DMS79 treated with DMSO at 0.1 percent for 48 hours (cell line): Measurements from ENCODE around the gene RNF175.

ENCODE experiments used
- DNase-seq: peaks from one replicate; lab custom pipeline; 2025; lab: John Stamatoyannopoulos, UW

Gene RNF175

DNA sequence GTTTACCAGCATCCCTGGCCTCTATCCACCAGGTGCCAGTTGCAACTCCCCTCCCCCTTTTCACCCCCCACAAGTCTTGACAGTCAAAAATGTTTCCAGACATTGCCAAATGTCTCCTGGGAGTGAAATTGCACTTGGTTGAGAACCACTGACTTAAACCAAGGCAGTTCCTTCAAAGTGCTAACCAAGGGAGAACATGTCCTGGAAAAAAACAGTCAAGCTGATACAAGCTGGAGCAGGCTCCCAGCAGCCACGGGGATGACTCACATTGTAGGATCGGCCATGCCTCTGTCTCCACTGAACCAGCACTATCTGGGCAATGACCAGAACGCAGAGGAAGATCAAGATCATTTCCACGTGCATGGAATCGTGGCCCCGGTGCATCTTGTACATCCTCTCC, 11.4 kb downstream of the RNF175 start:
- no peak for DNase-seq

DNA sequence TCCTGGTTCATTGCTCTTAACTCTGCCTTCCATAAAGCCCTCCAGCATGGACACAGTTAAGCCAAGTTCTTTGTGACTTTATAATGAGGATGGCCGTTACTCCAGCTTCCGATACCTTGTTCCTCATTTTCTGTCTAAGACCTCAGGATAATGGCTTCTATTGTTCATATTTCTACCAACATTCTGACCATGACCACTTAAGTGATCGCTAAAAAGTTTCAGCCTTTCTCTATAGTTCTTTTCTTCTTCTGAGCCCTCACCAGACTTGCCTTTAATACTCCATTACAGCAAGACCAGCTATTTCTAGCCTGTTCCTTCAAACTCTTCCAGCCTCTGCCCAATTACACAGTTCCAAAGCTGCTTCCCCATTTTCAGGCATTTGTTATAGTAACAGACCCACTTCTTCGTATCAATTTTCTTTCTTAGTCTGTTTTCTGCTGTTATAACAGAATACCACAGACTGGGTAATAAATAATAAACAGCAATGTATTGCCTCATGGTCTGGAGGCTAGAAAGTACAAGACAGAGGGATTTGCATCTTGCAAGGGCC, 12.3 kb downstream of the RNF175 start:
- DNase-seq, result no peak

DNA sequence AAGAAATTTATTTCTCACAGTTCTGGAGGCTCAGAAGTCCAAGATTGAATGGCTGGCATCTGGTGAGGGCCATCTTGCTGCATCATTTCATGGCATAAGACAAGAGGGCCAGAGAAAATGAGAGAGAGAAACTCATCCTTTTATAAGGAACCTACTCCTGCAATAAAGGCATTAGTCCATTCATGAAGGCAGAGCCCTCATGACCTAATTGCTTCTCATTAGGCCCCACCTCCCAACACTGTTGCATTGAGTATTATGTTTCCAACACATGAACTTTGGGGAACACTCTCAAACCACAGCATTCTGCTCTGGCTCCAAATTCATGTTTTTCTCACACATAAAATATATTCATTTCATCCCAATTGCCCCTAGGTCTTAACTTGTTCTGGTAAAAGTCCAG, 14.2 kb downstream of the RNF175 start:
- no peak for DNase-seq

DNA sequence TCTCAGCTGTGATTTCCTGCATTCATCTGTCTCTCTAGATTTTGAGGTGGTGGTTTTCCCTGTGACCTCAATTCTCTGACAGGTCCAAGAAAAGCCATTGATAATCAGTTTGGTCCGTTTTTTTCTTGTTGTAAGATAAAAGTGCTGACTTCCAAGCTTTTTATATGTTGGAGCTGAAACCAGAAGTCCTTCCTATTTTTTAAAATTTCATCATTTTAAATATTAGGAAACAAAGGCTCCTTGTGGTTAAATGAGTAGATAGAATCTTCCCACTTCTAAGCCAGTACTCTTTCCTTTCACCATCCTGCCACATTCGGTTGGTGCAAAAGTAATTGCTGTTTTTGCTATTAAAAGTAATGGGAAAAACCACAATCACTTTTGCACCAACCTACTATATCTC, 18.3 kb downstream of the RNF175 start:
- no peak for DNase-seq

DNA sequence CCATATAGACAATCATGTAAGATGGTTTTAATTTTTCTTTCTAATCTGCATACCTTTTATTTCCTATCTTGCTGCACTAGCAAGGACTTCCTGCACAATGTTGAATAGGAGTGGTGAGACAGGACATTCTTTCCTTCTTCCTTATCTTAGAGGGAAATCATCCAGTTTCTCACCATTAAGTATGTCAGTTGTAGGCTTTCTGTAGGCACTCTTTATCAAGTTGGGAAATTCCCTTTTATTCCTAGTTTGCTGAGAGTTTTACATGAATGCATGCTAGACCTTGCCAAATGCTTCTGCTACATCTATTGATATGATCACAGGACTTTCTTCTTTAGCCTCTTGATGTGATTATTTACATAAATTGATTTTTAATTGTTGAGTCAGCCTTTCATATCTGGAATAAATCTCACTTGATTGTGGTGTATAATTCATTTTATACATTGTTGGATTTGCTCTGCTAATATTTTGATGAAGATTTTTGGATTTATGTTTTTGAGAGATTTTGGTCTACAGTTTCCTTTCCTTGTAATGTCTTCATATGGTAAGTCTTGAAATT, 23.8 kb downstream of the RNF175 start:
- DNase-seq, result no peak

DNA sequence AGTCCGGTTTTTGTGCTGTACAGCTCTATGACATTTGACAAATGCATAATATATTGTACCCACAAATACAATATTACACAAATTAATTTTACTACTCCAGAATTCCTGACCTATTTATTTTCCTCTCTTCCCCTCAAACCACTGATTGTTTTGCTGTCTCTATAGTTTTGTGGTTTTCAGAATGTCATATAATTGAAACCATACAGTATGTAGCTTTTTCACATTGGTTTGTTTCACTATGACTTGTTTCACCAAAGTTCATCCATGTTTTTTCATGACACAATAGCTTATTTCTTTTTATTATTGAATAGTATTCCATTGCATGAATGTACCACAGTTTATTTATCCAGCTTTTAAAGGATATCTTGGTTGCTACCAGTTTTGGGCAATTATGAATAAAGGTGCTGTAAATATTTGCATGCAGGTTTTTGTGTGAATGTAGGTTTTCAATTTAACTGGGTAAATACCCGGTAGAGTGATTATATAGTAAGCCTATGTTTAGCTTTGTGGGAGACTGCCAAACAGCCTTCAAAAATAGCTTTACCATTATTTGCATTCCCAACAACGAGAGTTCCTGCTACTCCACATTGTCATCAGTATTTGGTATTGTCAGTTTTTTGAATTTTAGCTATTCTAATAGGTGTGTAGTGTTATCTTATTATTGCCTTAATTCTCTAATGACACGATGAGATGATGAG, 25.9 kb downstream of the RNF175 start:
- DNase-seq, result no peak

DNA sequence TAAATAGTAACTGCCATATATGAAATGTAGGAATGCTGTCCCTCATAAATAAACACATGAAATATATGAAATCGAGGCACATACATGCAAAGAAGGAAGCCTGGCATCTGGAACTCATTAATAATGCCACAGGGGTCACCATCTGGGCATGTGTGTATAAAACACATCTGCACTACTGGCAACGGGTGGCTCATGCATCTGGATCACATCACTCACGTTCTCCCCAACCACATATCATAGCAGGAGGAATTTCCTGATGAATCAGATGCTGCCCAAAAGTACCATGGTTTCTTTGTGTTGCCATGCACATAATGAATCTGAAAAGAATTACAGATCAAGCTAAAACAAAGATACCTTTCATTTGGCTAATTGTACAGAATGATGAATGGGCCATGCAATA, 28.6 kb downstream of the RNF175 start:
- DNase-seq, result no peak

DNA sequence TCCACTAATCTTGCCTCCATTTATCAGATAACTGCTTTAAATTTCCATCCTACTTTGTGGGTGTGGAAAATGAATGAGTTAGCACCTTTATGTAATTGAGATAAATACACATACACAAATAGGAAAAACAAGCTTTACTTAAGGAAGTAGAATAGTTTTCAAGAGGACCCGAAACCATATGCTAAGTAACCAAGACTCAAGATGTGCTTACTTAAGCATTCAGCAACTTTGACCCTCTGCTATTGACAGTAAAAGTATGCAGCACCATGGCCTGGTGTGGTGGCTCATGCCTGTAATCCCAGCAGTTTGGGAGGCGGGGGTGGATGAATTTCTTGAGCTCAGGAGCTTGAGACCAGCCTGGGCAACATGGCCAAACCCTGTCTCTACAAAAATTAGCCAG, 29.9 kb downstream of the RNF175 start:
- no peak for DNase-seq

DNA sequence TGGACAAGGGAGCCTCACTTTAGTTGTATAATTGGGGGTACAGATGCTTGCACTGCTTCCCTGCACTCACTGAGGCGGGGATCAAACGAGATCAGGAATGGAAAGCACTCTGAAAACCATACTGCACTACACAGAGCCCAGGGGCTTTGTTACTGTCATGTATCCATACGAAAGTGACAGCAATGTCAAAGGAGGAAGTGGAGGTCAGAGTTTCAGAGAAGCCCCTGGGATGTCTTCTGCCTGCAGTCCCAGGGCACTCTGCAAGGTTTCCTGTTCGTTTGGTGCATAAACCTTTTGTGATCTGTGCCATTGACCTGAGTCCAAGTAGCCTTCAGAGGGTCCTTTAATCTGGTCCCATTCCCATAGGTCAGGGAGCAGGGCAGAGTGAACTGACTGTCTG, 31.2 kb downstream of the RNF175 start:
- no peak for DNase-seq

DNA sequence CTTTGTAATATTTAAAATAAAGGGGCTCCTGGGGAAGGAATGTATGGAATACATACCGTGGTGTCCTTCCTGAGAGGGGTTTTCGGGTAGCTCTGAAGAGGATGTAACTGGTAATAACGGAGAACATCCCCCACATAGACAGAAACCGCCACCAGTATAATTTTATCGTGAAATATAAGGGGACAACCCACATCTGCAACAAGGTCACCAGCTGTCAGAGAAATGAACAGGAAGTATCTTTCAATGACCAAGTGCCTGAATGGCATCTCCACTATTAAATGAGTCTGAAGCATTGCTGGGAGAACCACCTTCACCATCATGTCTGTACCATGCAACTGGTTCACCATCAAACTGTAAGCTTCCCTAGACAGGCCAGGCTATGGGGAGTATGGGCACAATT, 31.7 kb downstream of the RNF175 start:
- DNase-seq, result no peak

DNA sequence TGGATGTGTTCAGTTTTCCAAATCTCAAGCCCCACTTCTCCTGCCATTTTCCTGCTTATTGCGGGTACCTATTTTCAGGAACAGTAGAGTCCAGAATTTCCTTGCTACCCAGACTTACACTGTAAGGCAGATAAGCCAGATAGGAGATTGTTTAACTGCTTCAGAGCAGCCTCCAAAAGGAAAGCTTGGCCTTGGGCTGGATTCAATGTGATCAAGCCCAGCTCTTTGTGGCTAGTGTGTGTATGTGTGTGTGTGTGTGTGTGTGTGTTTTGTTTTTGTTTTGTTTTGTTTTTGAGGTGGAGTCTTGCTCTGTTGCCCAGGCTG, 34.0 kb downstream of the RNF175 start:
- no peak for DNase-seq

DNA sequence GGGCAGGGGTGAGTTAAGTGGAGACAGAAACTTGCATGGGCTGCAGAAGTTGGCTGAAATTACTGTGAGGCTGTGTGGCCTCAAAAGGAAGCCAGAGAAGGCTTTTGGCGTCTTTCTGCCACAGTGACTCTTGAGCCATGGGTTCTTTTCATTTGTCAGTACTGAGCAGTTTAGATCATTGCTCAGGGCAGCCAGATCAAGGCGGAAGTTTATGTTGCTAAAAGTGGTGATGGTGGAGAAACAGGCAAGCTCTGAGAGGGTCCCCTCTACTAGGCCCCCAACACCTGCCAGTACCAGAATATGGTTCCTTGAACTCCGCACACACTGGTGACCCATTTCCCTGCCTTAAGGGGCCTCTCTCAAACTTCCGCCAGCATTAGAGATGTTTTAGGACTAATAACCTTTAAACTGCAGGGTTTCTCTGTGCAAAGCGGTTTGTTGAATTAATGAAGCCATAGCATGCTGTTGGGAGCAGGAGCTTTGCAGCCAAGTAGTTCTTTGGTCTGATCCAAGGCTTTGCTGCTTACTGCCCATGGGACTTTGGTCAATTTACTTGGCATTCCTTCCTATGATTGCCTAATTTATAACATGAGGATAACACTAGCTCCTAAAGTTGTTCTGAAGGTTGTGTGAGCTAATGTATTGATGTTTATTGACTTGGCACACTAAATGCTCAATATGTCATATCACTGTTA, 34.5 kb downstream of the RNF175 start:
- DNase-seq, result no peak

DNA sequence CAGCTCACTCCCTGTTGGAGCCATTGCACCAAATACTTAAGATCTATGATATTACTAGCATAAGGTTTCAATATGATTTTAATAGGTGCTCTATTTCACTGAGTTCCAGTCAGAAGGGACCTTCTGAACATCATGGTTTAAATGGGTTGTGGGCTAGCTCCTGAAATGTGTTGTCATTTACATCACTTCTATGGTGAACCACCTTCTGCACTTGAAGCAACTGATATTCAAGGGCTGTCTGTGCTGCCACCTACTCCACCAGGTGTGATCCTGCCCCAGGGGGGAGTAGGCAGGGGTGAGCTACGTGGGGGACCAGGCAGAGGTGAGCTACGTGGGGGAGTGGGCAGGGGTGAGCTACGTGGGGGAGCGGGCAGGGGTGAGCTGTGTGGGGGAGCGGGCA, 35.2 kb downstream of the RNF175 start:
- no peak for DNase-seq

DNA sequence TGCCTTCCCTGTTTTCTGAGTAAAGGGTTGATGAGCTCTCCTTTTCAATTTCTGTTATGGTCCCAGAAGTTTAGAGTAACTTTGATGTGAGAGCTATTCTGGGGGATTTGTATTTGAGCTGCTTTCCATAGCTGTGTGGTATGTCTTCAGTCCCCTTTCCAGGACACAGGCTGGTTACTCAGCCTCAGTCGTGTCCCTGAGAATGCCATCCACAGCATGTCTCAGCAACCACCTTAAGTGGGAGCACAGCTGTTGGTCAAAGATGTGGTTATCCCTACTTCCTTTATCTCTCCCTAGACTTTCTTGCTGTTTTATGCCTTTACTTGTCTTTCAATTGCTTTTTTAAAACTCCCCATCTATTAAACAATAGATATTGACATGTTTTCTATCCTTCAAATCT, 37.8 kb downstream of the RNF175 start:
- no peak for DNase-seq

DNA sequence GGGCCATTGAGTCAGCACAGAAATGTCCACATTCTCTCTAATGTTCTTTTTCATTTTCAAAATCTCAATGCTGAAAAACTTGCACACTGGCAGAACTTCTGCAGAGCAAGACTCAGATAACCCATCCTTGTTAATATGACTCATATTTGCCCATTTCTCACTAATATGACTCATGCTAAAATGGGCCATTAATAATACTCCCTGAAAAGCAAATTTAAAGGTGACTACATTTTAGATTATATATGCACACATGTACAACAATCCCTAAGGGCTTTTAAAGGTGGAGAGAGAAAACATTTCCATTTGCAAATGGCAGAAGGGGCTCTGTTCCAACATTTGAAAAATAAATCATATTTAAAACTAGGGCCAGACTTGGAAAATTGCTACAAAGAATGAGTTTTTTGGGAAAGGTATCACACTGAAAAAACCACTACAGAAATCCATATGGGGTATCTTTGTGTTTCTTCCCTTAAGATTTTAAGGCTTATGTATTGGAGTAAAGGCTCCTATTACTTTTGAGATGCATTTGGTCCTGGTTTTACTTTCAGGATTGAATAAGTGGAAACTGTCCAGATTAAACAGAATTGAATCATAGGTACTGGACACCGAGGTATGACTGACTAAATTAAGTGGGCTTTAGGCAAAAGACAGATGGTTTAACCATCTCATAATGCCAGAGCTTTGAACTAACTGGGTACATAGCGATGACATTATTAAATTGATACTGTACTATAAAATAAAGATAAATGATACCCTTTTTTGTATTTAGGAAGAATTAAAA, 45.8 kb downstream of the RNF175 start:
- DNase-seq, result no peak

DNA sequence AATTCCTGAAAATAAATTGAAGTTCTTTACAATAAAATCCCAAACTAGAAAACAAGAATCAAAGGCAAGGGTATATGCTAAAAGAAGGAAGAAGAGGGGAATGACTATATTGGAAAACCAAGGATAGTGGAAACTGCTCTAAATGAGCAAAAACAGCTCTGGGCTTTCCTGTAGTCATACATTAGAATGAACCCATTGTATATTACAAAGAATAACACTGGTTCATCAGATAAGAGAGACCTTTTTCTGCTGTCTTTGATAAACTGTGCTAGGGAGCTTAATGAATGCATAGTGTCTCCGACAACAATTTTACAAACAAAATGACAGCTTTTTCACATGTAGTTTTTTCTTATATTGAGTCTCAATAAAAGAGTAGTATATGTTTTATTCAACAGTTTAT, 49.1 kb downstream of the RNF175 start:
- DNase-seq, result no peak

DNA sequence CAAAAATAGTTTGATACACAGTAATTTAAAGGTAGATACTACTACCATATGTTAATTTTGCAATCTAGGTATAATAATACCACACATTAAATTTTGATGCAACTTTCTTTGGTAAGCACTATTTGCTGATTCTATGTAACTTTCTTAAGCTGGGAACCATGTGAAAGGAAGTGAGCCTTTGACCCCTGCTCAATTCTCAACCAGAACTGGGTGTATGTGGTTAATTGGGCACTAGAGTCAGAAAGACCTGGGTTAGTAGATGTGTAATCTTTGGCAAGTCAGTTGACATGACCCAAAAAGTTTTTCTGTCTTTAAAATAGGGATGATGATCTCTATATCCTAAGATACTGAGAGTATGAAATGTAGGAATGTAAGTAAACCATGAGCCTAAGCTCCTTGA, 53.3 kb downstream of the RNF175 start:
- DNase-seq, result no peak

DNA sequence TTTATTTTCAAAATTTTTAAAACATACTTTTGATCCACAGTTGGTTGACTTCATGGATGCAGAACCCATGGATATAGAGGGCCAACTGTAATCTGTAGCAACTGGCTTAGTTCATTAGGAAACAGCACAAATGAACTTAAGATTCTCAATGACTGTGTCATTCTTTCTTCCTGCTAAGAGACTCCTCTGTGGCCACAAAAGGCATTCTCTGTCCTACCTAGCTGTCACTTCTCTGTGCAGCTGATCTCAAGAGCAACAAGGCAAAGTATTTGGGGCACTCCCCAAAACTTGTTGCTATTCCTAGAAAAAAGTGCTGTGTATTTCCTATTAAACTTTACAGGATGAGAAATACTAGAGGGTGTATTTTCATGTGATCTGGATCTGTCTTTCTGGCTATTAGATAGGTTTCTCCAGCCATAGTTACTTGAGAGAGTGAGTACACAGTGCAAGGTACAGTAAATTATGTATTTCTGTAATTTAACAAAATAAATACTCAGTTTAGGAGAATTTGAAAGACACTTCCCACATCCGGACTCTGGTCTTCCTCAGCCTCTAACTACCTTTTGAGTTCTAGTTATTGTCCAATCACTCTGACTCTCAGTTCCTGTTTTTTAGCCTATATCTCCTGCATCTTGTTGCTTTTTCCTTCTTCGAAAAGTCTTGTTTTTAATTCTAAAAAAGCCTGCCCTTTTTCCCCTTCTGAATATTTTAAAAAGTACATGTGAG, 53.9 kb downstream of the RNF175 start:
- DNase-seq, result no peak

DNA sequence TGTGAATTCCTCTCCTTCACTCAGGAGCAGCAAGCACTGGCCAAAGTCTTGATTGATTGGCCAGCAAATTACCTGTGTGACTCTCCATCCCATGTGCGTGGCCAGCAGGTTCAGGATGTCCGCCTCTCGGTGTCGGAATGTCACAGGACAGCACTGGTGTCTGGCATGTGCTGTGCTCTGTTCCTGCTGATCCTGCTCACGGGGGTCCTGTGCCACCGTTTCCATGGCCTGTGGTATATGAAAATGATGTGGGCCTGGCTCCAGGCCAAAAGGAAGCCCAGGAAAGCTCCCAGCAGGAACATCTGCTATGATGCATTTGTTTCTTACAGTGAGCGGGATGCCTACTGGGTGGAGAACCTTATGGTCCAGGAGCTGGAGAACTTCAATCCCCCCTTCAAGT, 55.3 kb downstream of the RNF175 start:
- DNase-seq, result no peak

DNA sequence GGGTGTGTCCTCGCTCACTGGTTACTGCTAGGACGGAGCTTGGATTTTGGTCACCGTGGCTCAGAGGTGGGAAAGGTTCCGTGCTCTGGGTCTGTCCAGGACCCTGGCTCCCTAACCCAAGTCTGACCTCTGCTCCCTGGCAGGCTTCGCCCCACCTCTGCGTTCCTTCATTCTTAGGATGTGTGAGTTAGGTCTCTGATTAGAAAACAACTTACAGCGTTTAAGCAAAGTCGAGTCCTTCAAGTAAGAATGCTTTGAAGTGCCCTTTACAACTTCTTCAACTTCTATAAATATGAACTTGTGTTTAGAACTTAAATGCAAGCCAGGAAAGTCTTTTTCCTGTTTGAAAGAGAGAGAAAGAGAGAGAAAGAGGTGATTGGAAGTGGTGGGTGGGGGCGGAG, 74.9 kb downstream of the RNF175 start:
- DNase-seq, result no peak

DNA sequence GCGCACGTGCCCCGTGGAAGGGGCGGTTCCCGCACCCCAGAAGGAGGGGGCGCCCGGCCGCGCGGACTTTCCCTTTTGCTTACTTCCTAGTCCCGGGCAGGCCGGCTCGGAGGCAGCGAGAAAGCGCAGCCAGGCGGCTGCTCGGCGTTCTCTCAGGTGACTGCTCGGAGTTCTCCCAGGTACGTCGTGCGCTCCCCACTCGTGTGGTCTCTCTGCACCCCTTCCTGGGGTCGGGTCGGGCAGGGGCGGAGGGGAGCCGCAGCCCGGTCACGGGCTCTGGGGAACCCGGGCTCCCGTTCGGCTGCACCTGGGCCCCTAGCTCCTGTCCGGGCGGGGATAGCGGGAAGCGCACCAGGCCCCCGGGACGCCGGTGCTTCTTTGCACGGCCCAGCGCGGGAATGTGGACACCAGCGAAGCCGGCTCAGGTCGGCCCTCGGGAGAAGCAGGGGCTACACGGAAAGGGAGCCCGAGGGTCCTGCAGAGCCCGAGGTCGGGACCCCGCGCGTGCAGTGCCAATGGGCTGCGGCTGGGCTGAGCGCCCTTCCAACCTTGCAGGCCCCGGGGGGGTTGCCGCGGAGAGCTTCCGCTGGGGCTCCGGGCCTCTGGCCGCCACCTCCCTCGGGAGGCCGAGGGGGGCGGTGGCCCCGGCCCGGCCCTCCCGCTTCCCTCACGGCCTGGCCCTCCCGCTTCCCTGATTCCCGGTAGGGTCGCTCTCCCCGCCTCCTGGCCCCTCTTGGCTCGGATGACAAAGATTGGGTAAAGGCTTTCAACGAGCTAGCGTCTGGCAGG, 75.4 kb downstream of the RNF175 start, which contains the start of gene TLR2:
TSS of gene TLR2 (plus strand) at position 99 of the 789 bp plus-strand sequence. CDS start 18,628 bp downstream, outside the sequence.
- DNase-seq, result no peak
